Gastrocnemius medialis (tissue), 4 donors: ENCODE measurements around the gene RNF175.

Experiments used
- POLR2A ChIP-seq, 2 donors: fragments of 450-650 bp; IDR thresholded peaks; one replicate each; pipeline ENCODE4 v1.6.1; 2017; ENCODE audit warnings: antibody characterized with exemption in 2 of 2, mild to moderate bottlenecking in 2 of 2, moderate library complexity in 2 of 2
- TF ChIP-seq, protein P1 (sequence below), 5 experiments: fragments of 450-650 bp in 3 of 5; fragments of 200-600 bp in 2 of 5; sonication (generic) in 2 of 5; IDR thresholded peaks in 4 of 5; conservative IDR thresholded peaks in 1 of 5; 1 replicate in 4 of 5; 2 replicates in 1 of 5; pipeline ENCODE4 v1.5.1; 2016 to 2019; ENCODE audit warnings: antibody characterized with exemption in 5 of 5, mild to moderate bottlenecking in 3 of 5, moderate library complexity in 3 of 5

DNA sequence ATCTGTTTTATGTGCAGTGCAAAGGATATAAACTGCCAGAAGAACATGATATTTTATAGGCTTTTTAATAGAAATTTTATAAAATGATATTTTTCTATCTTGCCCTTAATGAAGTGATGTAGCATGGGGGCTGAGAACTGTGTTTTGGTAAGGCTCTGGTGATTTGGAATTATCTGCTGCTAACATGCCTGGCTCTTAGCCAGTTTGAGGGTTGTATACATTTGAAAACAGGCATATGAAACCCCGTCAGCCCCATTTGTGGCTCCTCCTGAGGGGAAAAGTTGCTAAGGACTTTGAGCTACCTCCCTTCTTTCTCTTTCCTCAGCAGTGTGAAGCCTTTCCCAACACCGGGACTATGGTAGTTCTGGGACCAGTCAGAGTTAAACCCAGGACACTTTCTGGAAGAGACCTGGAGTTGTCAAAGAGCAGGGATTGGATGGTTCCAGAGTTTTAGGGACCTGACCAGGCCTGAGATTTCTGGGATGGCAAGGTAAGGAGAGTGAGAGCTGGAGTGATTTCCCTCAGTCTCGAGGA is 24.4 kb upstream of the RNF175 start:
- TF ChIP-seq, protein P1, sequence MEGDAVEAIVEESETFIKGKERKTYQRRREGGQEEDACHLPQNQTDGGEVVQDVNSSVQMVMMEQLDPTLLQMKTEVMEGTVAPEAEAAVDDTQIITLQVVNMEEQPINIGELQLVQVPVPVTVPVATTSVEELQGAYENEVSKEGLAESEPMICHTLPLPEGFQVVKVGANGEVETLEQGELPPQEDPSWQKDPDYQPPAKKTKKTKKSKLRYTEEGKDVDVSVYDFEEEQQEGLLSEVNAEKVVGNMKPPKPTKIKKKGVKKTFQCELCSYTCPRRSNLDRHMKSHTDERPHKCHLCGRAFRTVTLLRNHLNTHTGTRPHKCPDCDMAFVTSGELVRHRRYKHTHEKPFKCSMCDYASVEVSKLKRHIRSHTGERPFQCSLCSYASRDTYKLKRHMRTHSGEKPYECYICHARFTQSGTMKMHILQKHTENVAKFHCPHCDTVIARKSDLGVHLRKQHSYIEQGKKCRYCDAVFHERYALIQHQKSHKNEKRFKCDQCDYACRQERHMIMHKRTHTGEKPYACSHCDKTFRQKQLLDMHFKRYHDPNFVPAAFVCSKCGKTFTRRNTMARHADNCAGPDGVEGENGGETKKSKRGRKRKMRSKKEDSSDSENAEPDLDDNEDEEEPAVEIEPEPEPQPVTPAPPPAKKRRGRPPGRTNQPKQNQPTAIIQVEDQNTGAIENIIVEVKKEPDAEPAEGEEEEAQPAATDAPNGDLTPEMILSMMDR (IDR thresholded peaks at IDR 0.05 in 4 of 5, conservative IDR thresholded peaks at IDR 0.05 in 1 of 5), result no peak
- no peak for TF ChIP-seq POLR2A (IDR thresholded peaks at IDR 0.05)
